GM12878 (cell line): ENCODE measurements around the gene KRT72. TPM values are rescaled to one million over a fixed set of nuclear protein-coding genes. Genes with fewer than 3 reads are reported as not detected.

Experiments used
- ATAC-seq: fragments of 200-7000 bp; cut with Tn5 transposase; 3 replicates; pipeline ENCODE4 v1.9.1; 2020; ENCODE audit warnings: mild to moderate bottlenecking, moderate library complexity
- BruUV-seq: library from RNA; stranded (reverse); fragments of 400-500 nt; replicated peaks from 2 replicates; lab custom pipeline; 2021; lab: Mats Ljungman, UMichigan
- CTCF ChIA-PET: fragments of 300-600 bp; sonication (Branson Sonifier 250); formaldehyde crosslinking; extraction: SDS; loops from one replicate; lab custom pipeline; 2021; ENCODE audit warnings: inconsistent platforms; lab: Yijun Ruan, JAX
- POLR2A ChIA-PET: fragments of 350-600 bp; formaldehyde crosslinking; extraction: SDS; loops from one replicate; lab custom pipeline; 2021; ENCODE audit warnings: inconsistent platforms; lab: Charles Lee
- RAD21 ChIA-PET: fragments of 300-600 bp; sonication (Branson Sonifier 250); formaldehyde crosslinking; loops from one replicate; lab custom pipeline; 2023; ENCODE audit warnings: antibody characterized with exemption; ENCODE audit not compliant: unreplicated experiment; lab: Charles Lee
- SMC1A ChIA-PET: fragments of 300-600 bp; sonication (Branson Sonifier 250); formaldehyde crosslinking; loops from one replicate; lab custom pipeline; 2023; ENCODE audit not compliant: unreplicated experiment, uncharacterized antibody; lab: Charles Lee
- DNase-seq: peaks from one replicate; pipeline ENCODE4 v3.0.0-alpha.2; 2011; ENCODE audit warnings: low read depth, low spot score
- FAIRE-seq: peaks from 3 replicates; lab custom pipeline; 2011; peaks lifted over from hg19 to GRCh38; lab: Jason Lieb, UNC
- H2AFZ ChIP-seq: 2 replicates; pipeline ENCODE4 v1.6.0; 2011; ENCODE audit warnings: low read depth, low read length, control low read depth; ENCODE audit not compliant: control insufficient read depth
- H3K27ac ChIP-seq: 2 replicates; pipeline ENCODE4 v1.5.1; 2011; ENCODE audit warnings: control low read depth; ENCODE audit not compliant: control insufficient read depth, insufficient read depth
- H3K27me3 ChIP-seq, 2 experiments: replicated peaks in 1 of 2; 2 replicates each; pipeline versions ENCODE4 v1.6.0 to v1.6.1; 2011; ENCODE audit warnings: low read length in 1 of 2; ENCODE audit not compliant: control insufficient read depth in 2 of 2, insufficient read depth in 2 of 2
- H3K36me3 ChIP-seq, 2 experiments: 2 replicates each; pipeline ENCODE4 v1.5.1; 2011; ENCODE audit warnings: low read length in 1 of 2; ENCODE audit not compliant: control insufficient read depth in 2 of 2, insufficient read depth in 2 of 2
- H3K4me1 ChIP-seq: 2 replicates; pipeline ENCODE4 v1.6.1; 2011; ENCODE audit warnings: mild to moderate bottlenecking, low read length, moderate library complexity, mixed read lengths; ENCODE audit not compliant: control insufficient read depth, insufficient read depth
- H3K4me2 ChIP-seq: 2 replicates; pipeline ENCODE4 v1.6.0; 2011; ENCODE audit warnings: control low read depth; ENCODE audit not compliant: control insufficient read depth, insufficient read depth
- H3K4me3 ChIP-seq: fragments of 200-600 bp; sonication (generic); 2 replicates; pipeline ENCODE4 v1.5.1; 2016
- H3K79me2 ChIP-seq: 2 replicates; pipeline ENCODE4 v1.6.0; 2011; ENCODE audit warnings: low read length; ENCODE audit not compliant: control insufficient read depth, insufficient read depth
- H3K9ac ChIP-seq: 2 replicates; pipeline ENCODE4 v1.8.0; 2011; ENCODE audit warnings: low read length, control low read depth, mixed read lengths; ENCODE audit not compliant: control insufficient read depth, insufficient read depth
- H3K9me3 ChIP-seq: replicated peaks from 3 replicates; pipeline ENCODE4 v1.5.1; 2011; ENCODE audit warnings: mild to moderate bottlenecking, low read length; ENCODE audit not compliant: control insufficient read depth, insufficient read depth
- H4K20me1 ChIP-seq: 2 replicates; pipeline ENCODE4 v1.6.0; 2011; ENCODE audit not compliant: control insufficient read depth, insufficient read depth
- IRF5 ChIP-seq: fragments of 450-650 bp; IDR thresholded peaks from 2 replicates; pipeline ENCODE4 v1.6.1; 2017; ENCODE audit warnings: borderline replicate concordance
- MAX ChIP-seq: IDR thresholded peaks from 2 replicates; pipeline ENCODE4 v1.6.1; 2012; ENCODE audit warnings: low read depth, low read length, improper control_type of control experiment
- SMAD5 ChIP-seq: IDR thresholded peaks from 2 replicates; pipeline ENCODE4 v1.6.1; 2016; ENCODE audit warnings: antibody characterized with exemption, low read depth
- USF2 ChIP-seq: IDR thresholded peaks from 2 replicates; pipeline ENCODE4 v1.6.1; 2011; ENCODE audit warnings: low read depth, low read length, improper control_type of control experiment, borderline replicate concordance
- WRNIP1 ChIP-seq: IDR thresholded peaks from 2 replicates; pipeline ENCODE4 v1.6.1; 2011; ENCODE audit warnings: low read depth, low read length, improper control_type of control experiment, borderline replicate concordance
- WGBS: methylation state at CpG from one replicate; pipeline ENCODE4 v1.1.6; 2016; ENCODE audit warnings: low lambda C conversion rate; ENCODE audit not compliant: insufficient replicate concordance, insufficient coverage; ENCODE audit errors: missing lambda C conversion rate; 5-methylcytosine and 5-hydroxymethylcytosine counted together
- in situ Hi-C: fragments of 300-500 bp; cut with MboI; formaldehyde crosslinking; loops from 9 replicates; pipeline ENCODE4 v1.14.3; 2018; ENCODE audit warnings: mixed read lengths
- intact Hi-C: fragments of 100-400 bp; cut with micrococcal nuclease; formaldehyde crosslinking; loops from one replicate; pipeline ENCODE4 v1.14.2; 2022; ENCODE audit not compliant: unreplicated experiment
- polyA plus RNA-seq, 11 experiments: library from polyadenylated mRNA; depleted of rRNA in 4 of 11; unstranded in 6 of 11; stranded (reverse) in 5 of 11; fragments of >200 nt; fragmentation: Nextera tagmentation in 4 of 11; fragmentation: Illumina TruSeq in 1 of 11; extraction: Ambion mirVana in 4 of 11; extraction: Trizol in 1 of 11; gene quantifications; 1 replicate in 1 of 11; 2 replicates in 10 of 11; pipeline versions ENCODE4 v1.2.1 to v1.2.3, GENCODE V29; 2011 to 2016; ENCODE audit warnings: inconsistent platforms in 2 of 11, missing spikeins in 2 of 11, low read depth in 1 of 11
- total RNA-seq, 4 experiments: library from RNA; depleted of rRNA in 3 of 4; stranded (reverse); fragments of >200 nt in 3 of 4; fragmentation: Illumina TruSeq in 1 of 4; extraction: Trizol in 1 of 4; gene quantifications; 2 replicates each; pipeline versions ENCODE4 v1.2.1 to v1.2.3, GENCODE V29; 2013 to 2021

The KRT72 gene
- total and polyA plus RNA-seq, 10 of the 15 experiments (the other 5 are each of a cell fraction or from before 2014, with no cell fraction given): not detected

DNA sequence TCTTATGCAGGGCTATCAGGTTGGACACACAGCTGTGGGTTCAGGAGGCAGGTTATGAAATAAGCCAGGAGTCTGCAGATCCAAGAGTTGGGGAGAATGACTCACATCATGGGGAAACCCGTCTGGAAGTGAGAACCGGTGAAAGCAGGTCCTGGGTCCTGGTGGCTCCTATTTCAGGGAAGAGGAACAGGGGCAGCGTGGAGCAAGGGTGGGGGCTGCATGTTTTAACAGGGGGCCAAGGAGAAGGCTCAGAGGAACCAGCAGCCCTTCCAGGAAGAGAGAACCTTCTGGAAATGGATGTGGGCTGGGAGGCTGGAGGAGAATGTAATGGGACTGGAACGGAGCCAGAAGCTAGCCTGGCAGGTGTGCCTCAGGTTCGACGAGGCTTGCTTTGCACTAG lies 19.8 kb downstream of the KRT72 start:
- ChIA-PET SMC1A (interaction anchor here (0.6 kb wide), 1 partner anchor 54 kb away, joined by 3 read pairs; no protein-coding TSS in a partner anchor), POLR2A (no interaction called here), CTCF (interaction anchor here (0.6 to 5.3 kb wide), 4 partner anchors 177 to 298 kb away, joined by 3 to 36 read pairs (median 4); no protein-coding TSS in a partner anchor), RAD21 (no interaction called here)
- H3K36me3 ChIP-seq: no peaks in the 10 kb centered on the region
- H3K79me2 ChIP-seq: no peaks in the 10 kb centered on the region
- in situ Hi-C loops: loop anchor here (10.0 kb wide), 1 partner anchor 283 kb away; no protein-coding TSS in a partner anchor
- H3K27me3 ChIP-seq: peaks cover 3 to 6% of the 10 kb centered on the region in 2 experiments; a peak in 3 of 4 replicates
- no peak for DNase-seq
- H3K9ac ChIP-seq: no peak overlapping the region
- no peaks in the 10 kb centered on the region for H4K20me1 ChIP-seq
- H3K27ac ChIP-seq: no peak overlapping the region
- no peaks in the 10 kb centered on the region for H3K9me3 ChIP-seq
- no peak overlapping the region for H2AFZ ChIP-seq
- no peak overlapping the region for H3K4me2 ChIP-seq
- BruUV-seq: no TSS peak
- H3K4me3 ChIP-seq: no peak overlapping the region
- no peaks in the 10 kb centered on the region for H3K4me1 ChIP-seq
- WGBS: 10% methylated on average over 6 of the region's 6 CpGs
- FAIRE-seq: no peak
- no peak for TF ChIP-seq MAX
- no peak for TF ChIP-seq WRNIP1
- TF ChIP-seq IRF5: no peak
- TF ChIP-seq SMAD5: no peak
- no peak for TF ChIP-seq USF2
- intact Hi-C loops: no loop called here
- no peak for ATAC-seq
